ENCODE measurements around the gene PCDH9.

PCDH9 gene

DNA sequence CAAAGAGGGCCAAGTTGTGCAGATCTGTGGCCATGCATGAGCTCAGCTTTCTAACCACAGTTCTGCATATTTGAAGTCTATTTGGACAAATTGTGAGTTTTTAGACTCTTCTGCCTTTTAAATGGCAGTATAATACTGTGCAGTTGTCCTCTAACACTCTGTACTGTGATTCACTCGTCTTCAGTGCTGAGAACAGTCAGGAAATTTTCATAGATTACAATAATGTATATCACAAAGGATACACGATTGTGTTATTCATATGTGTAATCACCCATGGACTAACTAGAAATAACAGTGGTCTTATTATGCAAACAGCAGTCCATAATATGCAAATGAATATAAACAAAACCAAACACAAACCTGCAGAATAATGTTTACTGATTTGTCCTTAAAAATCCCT is 259.1 kb downstream of the PCDH9 start:
- Histone ChIP-seq H3K4me2 (ENCODE audit: low read depth, low read length, poor library complexity, severe bottlenecking) (no peak overlapping the region), H3K27me3 (ENCODE audit: low read length) (no peaks in the 10 kb centered on the region), H3F3A (ENCODE audit: insufficient read depth) (no peaks in the 10 kb centered on the region), H3K9me3 (ENCODE audit: insufficient read depth, low read length) (no peaks in the 10 kb centered on the region), H3K79me2 (ENCODE audit: insufficient read depth, low read length) (no peaks in the 10 kb centered on the region), H3K36me3 (ENCODE audit: low read length) (no peaks in the 10 kb centered on the region), H3K9me2 (replicated peaks; ENCODE audit: insufficient read depth, low read length) (no peaks in the 10 kb centered on the region), H3K4me3 (ENCODE audit: insufficient read depth, low read length, poor library complexity, severe bottlenecking) (no peak overlapping the region), H2AFZ (ENCODE audit: low read depth, low read length, severe bottlenecking) (peak overlapping the region; percentile 1), H3K27ac (ENCODE audit: low read depth, low read length) (no peak overlapping the region), H3K9ac (ENCODE audit: low read length) (no peak overlapping the region), H4K20me1 (ENCODE audit: low read depth, low read length) (no peaks in the 10 kb centered on the region)
- TF ChIP-seq EZH2phosphoT487 (conservative IDR thresholded peaks at IDR 0.05; ENCODE audit: low read length), result no peak
- TF ChIP-seq, protein P1, sequence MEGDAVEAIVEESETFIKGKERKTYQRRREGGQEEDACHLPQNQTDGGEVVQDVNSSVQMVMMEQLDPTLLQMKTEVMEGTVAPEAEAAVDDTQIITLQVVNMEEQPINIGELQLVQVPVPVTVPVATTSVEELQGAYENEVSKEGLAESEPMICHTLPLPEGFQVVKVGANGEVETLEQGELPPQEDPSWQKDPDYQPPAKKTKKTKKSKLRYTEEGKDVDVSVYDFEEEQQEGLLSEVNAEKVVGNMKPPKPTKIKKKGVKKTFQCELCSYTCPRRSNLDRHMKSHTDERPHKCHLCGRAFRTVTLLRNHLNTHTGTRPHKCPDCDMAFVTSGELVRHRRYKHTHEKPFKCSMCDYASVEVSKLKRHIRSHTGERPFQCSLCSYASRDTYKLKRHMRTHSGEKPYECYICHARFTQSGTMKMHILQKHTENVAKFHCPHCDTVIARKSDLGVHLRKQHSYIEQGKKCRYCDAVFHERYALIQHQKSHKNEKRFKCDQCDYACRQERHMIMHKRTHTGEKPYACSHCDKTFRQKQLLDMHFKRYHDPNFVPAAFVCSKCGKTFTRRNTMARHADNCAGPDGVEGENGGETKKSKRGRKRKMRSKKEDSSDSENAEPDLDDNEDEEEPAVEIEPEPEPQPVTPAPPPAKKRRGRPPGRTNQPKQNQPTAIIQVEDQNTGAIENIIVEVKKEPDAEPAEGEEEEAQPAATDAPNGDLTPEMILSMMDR (IDR thresholded peaks at IDR 0.05; ENCODE audit: insufficient read depth, low read length, poor library complexity, severe bottlenecking), result no peak

DNA sequence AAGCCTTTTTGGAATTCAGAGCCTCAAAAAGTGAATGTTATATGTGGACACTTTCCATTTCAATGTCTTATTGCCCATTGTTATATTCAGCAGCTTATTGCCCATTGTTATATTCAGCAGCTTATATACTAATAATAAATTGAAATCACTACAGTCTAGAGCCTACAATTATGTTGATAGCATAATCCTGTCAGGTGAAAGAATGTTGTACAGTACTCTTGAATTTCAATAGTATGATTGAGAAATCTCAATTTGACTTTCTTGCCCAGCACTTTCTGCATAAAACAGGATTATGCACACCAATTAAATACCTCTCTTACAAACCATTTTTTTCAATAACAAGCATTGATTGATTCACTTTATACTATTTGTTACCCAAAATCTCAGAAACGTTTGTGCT is 260.8 kb downstream of the PCDH9 start:
- Histone ChIP-seq H3K27me3 (ENCODE audit: low read length) (no peaks in the 10 kb centered on the region), H3K9me3 (ENCODE audit: insufficient read depth, low read length) (no peaks in the 10 kb centered on the region), H3F3A (ENCODE audit: insufficient read depth) (no peaks in the 10 kb centered on the region), H3K4me2 (ENCODE audit: low read depth, low read length, poor library complexity, severe bottlenecking) (no peak overlapping the region), H3K4me3 (ENCODE audit: insufficient read depth, low read length, poor library complexity, severe bottlenecking) (no peak overlapping the region), H3K9me2 (replicated peaks; ENCODE audit: insufficient read depth, low read length) (no peaks in the 10 kb centered on the region), H4K20me1 (ENCODE audit: low read depth, low read length) (no peaks in the 10 kb centered on the region), H2AFZ (ENCODE audit: low read depth, low read length, severe bottlenecking) (no peak overlapping the region), H3K9ac (ENCODE audit: low read length) (no peak overlapping the region), H3K27ac (ENCODE audit: low read depth, low read length) (no peak overlapping the region), H3K79me2 (ENCODE audit: insufficient read depth, low read length) (no peaks in the 10 kb centered on the region), H3K36me3 (ENCODE audit: low read length) (no peaks in the 10 kb centered on the region)
- TF ChIP-seq, protein P1 (IDR thresholded peaks at IDR 0.05; ENCODE audit: insufficient read depth, low read length, poor library complexity, severe bottlenecking), result no peak
- no peak for TF ChIP-seq EZH2phosphoT487 (conservative IDR thresholded peaks at IDR 0.05; ENCODE audit: low read length)

DNA sequence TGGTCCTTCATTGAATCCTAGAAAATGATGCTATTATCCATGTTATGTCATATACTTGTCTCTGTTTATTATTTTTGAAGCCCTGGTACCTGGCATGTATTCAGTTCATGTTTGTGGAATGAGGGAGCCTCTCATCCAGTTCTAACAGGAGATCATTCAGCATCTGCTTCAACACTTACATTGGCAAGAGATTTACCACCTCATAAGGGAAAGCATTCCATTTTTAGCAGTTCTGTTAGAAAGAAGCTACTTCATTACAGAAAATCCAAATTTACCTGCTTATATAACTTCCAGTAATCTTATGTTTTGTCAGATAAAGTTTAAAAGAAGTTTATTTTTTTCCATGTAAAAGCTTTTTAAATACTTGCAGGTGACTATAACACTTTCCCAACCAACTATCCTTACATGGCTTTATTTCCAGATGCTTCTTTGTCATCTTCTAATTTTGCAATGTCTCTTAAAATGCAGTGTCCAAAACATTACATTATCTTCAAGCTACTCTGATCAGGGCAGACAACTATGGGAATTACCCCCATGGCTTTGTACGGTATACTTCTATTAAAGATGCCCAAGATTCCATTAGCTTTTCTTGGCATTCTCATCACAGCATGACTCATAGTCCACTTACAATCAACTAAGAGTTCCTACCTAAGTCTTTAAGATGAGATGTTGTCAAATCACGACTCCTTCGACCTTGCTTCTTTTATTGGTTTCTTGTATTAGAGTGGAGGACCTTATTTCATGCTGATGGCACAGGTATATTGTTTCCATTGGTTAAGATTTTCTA is 262.1 kb downstream of the PCDH9 start:
- no peaks in the 10 kb centered on the region for H3K79me2 ChIP-seq (ENCODE audit: insufficient read depth, low read length)
- TF ChIP-seq, protein P1 (IDR thresholded peaks at IDR 0.05; ENCODE audit: insufficient read depth, low read length, poor library complexity, severe bottlenecking), result no peak
- TF ChIP-seq EZH2phosphoT487 (conservative IDR thresholded peaks at IDR 0.05; ENCODE audit: low read length), result no peak
- no peaks in the 10 kb centered on the region for H3K9me2 ChIP-seq (replicated peaks; ENCODE audit: insufficient read depth, low read length)
- H3K27ac ChIP-seq (ENCODE audit: low read depth, low read length), result no peak overlapping the region
- no peaks in the 10 kb centered on the region for H3K36me3 ChIP-seq (ENCODE audit: low read length)
- H4K20me1 ChIP-seq (ENCODE audit: low read depth, low read length), result no peaks in the 10 kb centered on the region
- no peak overlapping the region for H3K4me2 ChIP-seq (ENCODE audit: low read depth, low read length, poor library complexity, severe bottlenecking)
- H3K9me3 ChIP-seq (ENCODE audit: insufficient read depth, low read length), result no peaks in the 10 kb centered on the region
- H3K4me3 ChIP-seq (ENCODE audit: insufficient read depth, low read length, poor library complexity, severe bottlenecking), result no peak overlapping the region
- no peak overlapping the region for H3K9ac ChIP-seq (ENCODE audit: low read length)
- H3K27me3 ChIP-seq (ENCODE audit: low read length), result no peaks in the 10 kb centered on the region
- H3F3A ChIP-seq (ENCODE audit: insufficient read depth), result no peaks in the 10 kb centered on the region
- H2AFZ ChIP-seq (ENCODE audit: low read depth, low read length, severe bottlenecking), result no peak overlapping the region

Data from SU-DHL-6 (cell line).